ENCODE results near the gene STPG1. TPM values are rescaled to one million over a fixed set of nuclear protein-coding genes. Genes with fewer than 3 reads are reported as not detected.

The STPG1 gene
- total RNA-seq, 2 donors from 2014 or later = 13.6 to 18.4 TPM

- no peaks in the 10 kb centered on the region for H3K4me1 ChIP-seq
- H3K36me3 ChIP-seq = no peaks in the 10 kb centered on the region
- DNase-seq = no peak
- H3K27ac ChIP-seq = no peak overlapping the region
- H3K27me3 ChIP-seq = no peaks in the 10 kb centered on the region
- H3K9me3 ChIP-seq = no peaks in the 10 kb centered on the region
- intact Hi-C loops (cut with DNase I) = no loop called here
- no peak overlapping the region for H3K9ac ChIP-seq (ENCODE audit: low read depth in 2 of 2, low read length in 2 of 2)
- TF ChIP-seq, protein P1, sequence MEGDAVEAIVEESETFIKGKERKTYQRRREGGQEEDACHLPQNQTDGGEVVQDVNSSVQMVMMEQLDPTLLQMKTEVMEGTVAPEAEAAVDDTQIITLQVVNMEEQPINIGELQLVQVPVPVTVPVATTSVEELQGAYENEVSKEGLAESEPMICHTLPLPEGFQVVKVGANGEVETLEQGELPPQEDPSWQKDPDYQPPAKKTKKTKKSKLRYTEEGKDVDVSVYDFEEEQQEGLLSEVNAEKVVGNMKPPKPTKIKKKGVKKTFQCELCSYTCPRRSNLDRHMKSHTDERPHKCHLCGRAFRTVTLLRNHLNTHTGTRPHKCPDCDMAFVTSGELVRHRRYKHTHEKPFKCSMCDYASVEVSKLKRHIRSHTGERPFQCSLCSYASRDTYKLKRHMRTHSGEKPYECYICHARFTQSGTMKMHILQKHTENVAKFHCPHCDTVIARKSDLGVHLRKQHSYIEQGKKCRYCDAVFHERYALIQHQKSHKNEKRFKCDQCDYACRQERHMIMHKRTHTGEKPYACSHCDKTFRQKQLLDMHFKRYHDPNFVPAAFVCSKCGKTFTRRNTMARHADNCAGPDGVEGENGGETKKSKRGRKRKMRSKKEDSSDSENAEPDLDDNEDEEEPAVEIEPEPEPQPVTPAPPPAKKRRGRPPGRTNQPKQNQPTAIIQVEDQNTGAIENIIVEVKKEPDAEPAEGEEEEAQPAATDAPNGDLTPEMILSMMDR (IDR thresholded peaks at IDR 0.05) = no peak
- H3K4me3 ChIP-seq = no peak overlapping the region
Observed at GRCh38 chr1:24437631-24438396, 24.2 kb upstream of the STPG1 start.

DNA sequence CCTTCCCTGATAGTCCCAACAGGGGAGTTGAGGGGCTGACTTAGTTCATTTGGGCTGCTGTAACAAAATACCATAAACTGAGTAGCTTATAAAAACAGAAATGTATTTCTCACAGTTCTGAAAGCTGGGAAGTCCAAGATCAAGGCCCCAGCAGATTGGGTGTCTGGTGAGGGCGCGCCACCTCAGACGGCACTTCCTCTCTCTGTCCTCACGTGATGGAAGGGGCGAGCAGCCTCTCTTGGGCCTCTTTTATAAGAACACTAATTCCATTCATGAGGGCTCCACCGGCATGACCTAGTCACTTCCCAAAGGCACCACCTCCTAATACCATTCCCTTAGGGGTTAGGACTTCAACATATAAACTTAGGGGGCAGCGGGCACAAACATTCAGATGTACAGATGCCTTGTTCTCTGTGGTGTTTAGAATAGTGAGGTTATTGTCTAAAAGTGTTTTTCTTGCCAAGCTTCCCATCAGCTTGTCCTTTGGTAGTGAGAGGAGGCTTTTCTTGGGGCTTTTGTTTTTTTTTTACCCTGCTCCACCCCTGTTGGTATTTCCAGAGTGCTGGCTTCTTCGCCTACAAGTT, 22.3 kb upstream of the STPG1 start:
- H3K36me3 ChIP-seq = no peaks in the 10 kb centered on the region
- no peak overlapping the region for H3K9ac ChIP-seq (ENCODE audit: low read depth in 2 of 2, low read length in 2 of 2)
- H3K4me3 ChIP-seq = no peak overlapping the region
- H3K27ac ChIP-seq = no peak overlapping the region
- no peaks in the 10 kb centered on the region for H3K4me1 ChIP-seq
- no peak for DNase-seq
- intact Hi-C loops (cut with DNase I) = no loop called here
- TF ChIP-seq, protein P1 (IDR thresholded peaks at IDR 0.05) = no peak
- no peaks in the 10 kb centered on the region for H3K27me3 ChIP-seq
- no peaks in the 10 kb centered on the region for H3K9me3 ChIP-seq

GRCh38 chr1:24427545-24427862, 13.9 kb upstream of the STPG1 start:
- intact Hi-C loops (cut with DNase I) = loop anchor here (10.0 kb wide), 1 partner anchor 207 kb away; no protein-coding TSS in a partner anchor
- no peak overlapping the region for H3K9ac ChIP-seq (ENCODE audit: low read depth in 2 of 2, low read length in 2 of 2)

DNA sequence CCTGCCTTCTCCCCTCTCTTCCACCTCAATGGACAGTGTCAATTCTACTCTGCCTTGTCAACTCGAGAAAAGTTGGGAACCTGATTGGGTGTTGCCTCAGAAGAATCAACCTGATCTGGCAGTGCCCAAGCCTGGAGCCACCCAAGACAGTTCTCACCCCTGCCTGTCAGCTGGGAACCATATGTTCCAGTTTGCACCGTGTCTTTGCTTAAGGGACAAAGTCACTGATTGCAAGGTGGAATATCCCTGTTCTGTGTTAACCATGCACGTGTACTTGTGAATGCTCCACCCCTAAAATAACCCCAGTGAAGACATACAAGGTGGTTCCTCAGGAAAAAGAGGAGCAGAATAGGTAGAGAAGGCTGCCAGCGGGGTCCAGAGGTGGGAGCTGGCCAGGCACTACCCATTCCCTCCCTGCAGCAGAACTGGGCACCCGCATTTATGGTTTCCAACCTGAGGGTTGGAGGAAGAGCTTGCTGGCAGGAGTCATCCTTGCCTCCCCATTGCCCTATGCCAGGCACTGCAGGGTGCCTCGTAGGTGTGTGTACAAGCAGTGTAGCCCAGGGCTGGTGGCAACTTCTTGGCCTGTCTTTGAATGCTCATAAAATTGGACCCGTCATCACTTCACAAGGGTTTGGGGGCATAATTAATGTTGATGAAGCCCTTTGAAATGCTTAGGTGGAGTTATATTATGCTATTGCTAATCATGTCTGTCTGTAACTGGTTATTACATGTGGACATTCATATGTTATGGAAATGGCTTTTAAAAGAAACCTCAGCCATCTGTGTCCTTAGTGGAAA, 13.4 kb upstream of the STPG1 start:
- no peak overlapping the region for H3K4me3 ChIP-seq
- intact Hi-C loops (cut with DNase I) = loop anchor here (10.0 kb wide), 1 partner anchor 208 kb away; no protein-coding TSS in a partner anchor
- no peaks in the 10 kb centered on the region for H3K9me3 ChIP-seq
- TF ChIP-seq, protein P1 (IDR thresholded peaks at IDR 0.05) = no peak
- H3K4me1 ChIP-seq = no peaks in the 10 kb centered on the region
- no peak overlapping the region for H3K27ac ChIP-seq
- no peak overlapping the region for H3K9ac ChIP-seq (ENCODE audit: low read depth in 2 of 2, low read length in 2 of 2)
- H3K27me3 ChIP-seq = no peaks in the 10 kb centered on the region
- DNase-seq = no peak
- H3K36me3 ChIP-seq = no peaks in the 10 kb centered on the region

More at GRCh38 chr1:24427545-24427862, 13.9 kb upstream of the STPG1 start:
- Histone ChIP-seq H3K4me1 (no peaks in the 10 kb centered on the region), H3K9me3 (no peaks in the 10 kb centered on the region), H3K27ac (no peak overlapping the region), H3K36me3 (no peaks in the 10 kb centered on the region), H3K4me3 (no peak overlapping the region), H3K27me3 (no peaks in the 10 kb centered on the region)
- TF ChIP-seq, protein P1 (IDR thresholded peaks at IDR 0.05) = no peak
- DNase-seq = no peak

DNA sequence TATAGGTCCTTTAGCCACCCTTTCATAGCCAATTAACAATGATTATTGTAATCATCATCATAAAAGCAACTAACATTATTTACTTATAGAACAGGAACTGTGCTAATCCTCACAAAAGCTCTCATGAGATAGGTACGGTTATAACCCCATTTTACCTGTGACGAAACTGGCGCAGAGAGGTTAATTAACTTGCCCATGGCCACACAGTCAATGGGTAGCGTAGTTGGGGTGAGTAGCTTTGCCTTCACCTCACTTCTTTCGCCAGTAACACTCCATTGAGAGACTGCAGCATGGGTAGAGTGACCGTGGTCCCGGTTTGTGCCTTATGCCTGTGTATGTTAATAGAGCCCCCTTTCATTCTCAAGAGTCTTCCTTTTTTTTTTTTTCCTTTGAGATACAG, 12.3 kb upstream of the STPG1 start:
- no peak overlapping the region for H3K27ac ChIP-seq
- no peak overlapping the region for H3K9ac ChIP-seq (ENCODE audit: low read depth in 2 of 2, low read length in 2 of 2)
- intact Hi-C loops (cut with DNase I) = loop anchor here (10.0 kb wide), 1 partner anchor 209 kb away; no protein-coding TSS in a partner anchor
- H3K4me3 ChIP-seq = no peak overlapping the region
- DNase-seq = no peak
- TF ChIP-seq, protein P1 (IDR thresholded peaks at IDR 0.05) = no peak
- no peaks in the 10 kb centered on the region for H3K36me3 ChIP-seq
- H3K27me3 ChIP-seq = no peaks in the 10 kb centered on the region
- no peaks in the 10 kb centered on the region for H3K9me3 ChIP-seq
- H3K4me1 ChIP-seq = no peaks in the 10 kb centered on the region
